Natural killer cell (primary cell): ENCODE measurements around the gene IGFL1. TPM values are rescaled to one million over a fixed set of nuclear protein-coding genes. Genes with fewer than 3 reads are reported as not detected.
"Not testable (repeated sequence)": the region's sequence is repeated elsewhere in the genome, so short reads cannot be mapped to it uniquely, and the experiment has no call there.

Experiments used
- ATAC-seq, 3 donors: fragments of 150-1000 bp in 2 of 3; fragments of 200-7000 bp in 1 of 3; cut with Tn5 transposase; 1 replicate in 1 of 3; 2 replicates in 2 of 3; pipeline ENCODE4 v1.10.0; 2021; ENCODE audit warnings: mild to moderate bottlenecking in 2 of 3, moderate library complexity in 2 of 3
- DNase-seq, 2 donors: peaks; one replicate each; pipeline versions ENCODE4 v3.0.0 to v3.0.0-alpha.2; 2013 to 2021; ENCODE audit warnings: mixed read lengths in 1 of 2
- H3K27ac ChIP-seq: one replicate; pipeline ENCODE4 v1.5.1; 2013; ENCODE audit warnings: mild to moderate bottlenecking, low read length
- H3K27me3 ChIP-seq: one replicate; pipeline ENCODE4 v1.6.1; 2013; ENCODE audit warnings: low read length; ENCODE audit not compliant: control insufficient read depth, insufficient read depth
- H3K36me3 ChIP-seq: one replicate; pipeline ENCODE4 v1.6.1; 2013; ENCODE audit warnings: low read length; ENCODE audit not compliant: control insufficient read depth, insufficient read depth
- H3K4me1 ChIP-seq: one replicate; pipeline ENCODE4 v1.6.1; 2013; ENCODE audit warnings: low read length; ENCODE audit not compliant: control insufficient read depth, insufficient read depth
- H3K4me3 ChIP-seq: one replicate; pipeline ENCODE4 v1.5.1; 2013; ENCODE audit warnings: low read length
- H3K9me3 ChIP-seq: one replicate; pipeline ENCODE4 v1.6.1; 2013; ENCODE audit warnings: low read length; ENCODE audit not compliant: control insufficient read depth, insufficient read depth
- H3K27ac Mint-ChIP-seq, 2 donors: one replicate each; pipeline ENCODE4 v1.8.0; 2022; ENCODE audit warnings: mild to moderate bottlenecking in 2 of 2, mixed read lengths in 2 of 2, moderate library complexity in 1 of 2
- H3K27me3 Mint-ChIP-seq, 2 donors: one replicate each; pipeline ENCODE4 v1.8.0; 2022; ENCODE audit warnings: low read depth in 2 of 2, mixed read lengths in 2 of 2
- H3K36me3 Mint-ChIP-seq: one replicate; pipeline ENCODE4 v1.8.0; 2022; ENCODE audit warnings: mixed read lengths
- H3K4me1 Mint-ChIP-seq, 2 donors: one replicate each; pipeline ENCODE4 v1.8.0; 2022; ENCODE audit warnings: mixed read lengths in 2 of 2
- H3K4me3 Mint-ChIP-seq: one replicate; pipeline ENCODE4 v1.8.0; 2022; ENCODE audit warnings: mild to moderate bottlenecking, moderate library complexity, mixed read lengths
- H3K9me3 Mint-ChIP-seq, 2 donors: one replicate each; pipeline ENCODE4 v1.8.0; 2022; ENCODE audit warnings: mixed read lengths in 2 of 2
- WGBS: methylation state at CpG from one replicate; pipeline ENCODE4 v1.1.7; 2013; ENCODE audit warnings: missing lambda C conversion rate; ENCODE audit not compliant: insufficient coverage; 5-methylcytosine and 5-hydroxymethylcytosine counted together
- intact Hi-C: fragments of 100-400 bp; cut with micrococcal nuclease; formaldehyde crosslinking; loops from one replicate; pipeline ENCODE4 v1.14.2; 2022
- total RNA-seq, 4 donors: library from RNA; stranded (reverse); fragments of 120-200 nt in 1 of 4; gene quantifications; one replicate each; pipeline versions ENCODE4 v1.2.3 to v1.2.4, GENCODE V29; 2013 to 2022
- TF ChIP-seq, protein P1 (sequence below): fragments of 200-600 bp; IDR thresholded peaks from one replicate; pipeline ENCODE4 v1.8.0; 2022; ENCODE audit warnings: antibody characterized with exemption

Gene IGFL1
- total RNA-seq, 3 donors from 2014 or later (not counting 1 experiment from before 2014, with no cell fraction given) = not detected

DNA sequence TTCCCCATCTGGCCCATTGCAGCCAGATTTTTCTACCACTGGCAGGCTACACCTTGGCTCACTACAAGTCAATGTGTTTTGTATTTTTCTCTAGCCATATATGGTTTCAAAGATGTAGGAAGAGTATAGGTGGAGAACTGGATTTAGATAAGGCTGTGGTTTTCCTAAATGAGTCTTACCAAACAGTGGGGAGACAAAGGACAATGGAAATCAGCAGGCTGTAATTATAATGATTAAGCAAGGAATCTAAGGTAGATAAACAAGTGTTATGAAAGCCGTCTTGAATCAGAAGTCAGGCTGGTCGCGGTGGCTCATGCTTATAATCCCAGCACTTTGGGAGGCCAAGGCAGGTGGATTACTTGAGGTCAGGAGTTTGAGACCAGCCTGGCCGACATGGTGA lies 11.2 kb downstream of the IGFL1 start:
- Mint-ChIP-seq H3K9me3 (no peaks in the 10 kb centered on the region), H3K36me3 (no peaks in the 10 kb centered on the region), H3K4me3 (no peak overlapping the region), H3K4me1 (no peaks in the 10 kb centered on the region), H3K27me3 (peaks cover 53 to 84% of the 10 kb centered on the region in 2 donors), H3K27ac (no peak overlapping the region)
- TF ChIP-seq, protein P1, sequence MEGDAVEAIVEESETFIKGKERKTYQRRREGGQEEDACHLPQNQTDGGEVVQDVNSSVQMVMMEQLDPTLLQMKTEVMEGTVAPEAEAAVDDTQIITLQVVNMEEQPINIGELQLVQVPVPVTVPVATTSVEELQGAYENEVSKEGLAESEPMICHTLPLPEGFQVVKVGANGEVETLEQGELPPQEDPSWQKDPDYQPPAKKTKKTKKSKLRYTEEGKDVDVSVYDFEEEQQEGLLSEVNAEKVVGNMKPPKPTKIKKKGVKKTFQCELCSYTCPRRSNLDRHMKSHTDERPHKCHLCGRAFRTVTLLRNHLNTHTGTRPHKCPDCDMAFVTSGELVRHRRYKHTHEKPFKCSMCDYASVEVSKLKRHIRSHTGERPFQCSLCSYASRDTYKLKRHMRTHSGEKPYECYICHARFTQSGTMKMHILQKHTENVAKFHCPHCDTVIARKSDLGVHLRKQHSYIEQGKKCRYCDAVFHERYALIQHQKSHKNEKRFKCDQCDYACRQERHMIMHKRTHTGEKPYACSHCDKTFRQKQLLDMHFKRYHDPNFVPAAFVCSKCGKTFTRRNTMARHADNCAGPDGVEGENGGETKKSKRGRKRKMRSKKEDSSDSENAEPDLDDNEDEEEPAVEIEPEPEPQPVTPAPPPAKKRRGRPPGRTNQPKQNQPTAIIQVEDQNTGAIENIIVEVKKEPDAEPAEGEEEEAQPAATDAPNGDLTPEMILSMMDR = no peak
- Histone ChIP-seq H3K27me3 (peaks cover 17% of the 10 kb centered on the region), H3K27ac (no peak overlapping the region), H3K4me1 (no peaks in the 10 kb centered on the region), H3K4me3 (no peak overlapping the region), H3K9me3 (no peaks in the 10 kb centered on the region), H3K36me3 (no peaks in the 10 kb centered on the region)
- WGBS = 78% methylated on average over 3 of the region's 4 CpGs
- ATAC-seq (no peak), DNase-seq (no peak)
- intact Hi-C loops = no loop called here

DNA sequence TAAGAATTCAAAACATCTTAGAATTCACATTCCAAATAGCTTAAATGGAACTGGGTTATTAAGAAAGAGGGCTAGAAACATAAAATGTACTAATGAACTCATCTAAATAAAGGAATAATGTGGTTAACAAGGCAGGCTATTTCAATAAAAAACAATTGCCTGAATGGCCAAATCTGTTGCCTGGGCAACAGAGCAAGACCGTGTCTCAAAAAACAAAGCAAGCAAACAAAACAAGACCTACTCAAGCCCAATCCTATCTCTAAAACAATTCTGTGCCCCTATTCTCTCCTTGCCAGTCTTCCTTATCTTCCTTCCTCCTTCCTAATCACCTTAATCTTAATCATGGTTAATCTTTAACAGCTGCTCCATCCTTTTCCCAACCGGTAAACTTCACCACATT lies 12.1 kb downstream of the IGFL1 start:
- Mint-ChIP-seq H3K27me3 (peaks cover 54 to 84% of the 10 kb centered on the region in 2 donors), H3K4me3 (no peak overlapping the region), H3K27ac (no peak overlapping the region), H3K36me3 (no peaks in the 10 kb centered on the region), H3K9me3 (no peaks in the 10 kb centered on the region), H3K4me1 (no peaks in the 10 kb centered on the region)
- Histone ChIP-seq H3K27ac (no peak overlapping the region), H3K4me1 (no peaks in the 10 kb centered on the region), H3K27me3 (peaks cover 22% of the 10 kb centered on the region), H3K36me3 (no peaks in the 10 kb centered on the region), H3K4me3 (no peak overlapping the region), H3K9me3 (no peaks in the 10 kb centered on the region)
- DNase-seq (no peak), ATAC-seq (no peak)
- intact Hi-C loops = no loop called here
- 29% methylated on average over 1 of the region's 2 CpGs for WGBS
- TF ChIP-seq, protein P1 = no peak

DNA sequence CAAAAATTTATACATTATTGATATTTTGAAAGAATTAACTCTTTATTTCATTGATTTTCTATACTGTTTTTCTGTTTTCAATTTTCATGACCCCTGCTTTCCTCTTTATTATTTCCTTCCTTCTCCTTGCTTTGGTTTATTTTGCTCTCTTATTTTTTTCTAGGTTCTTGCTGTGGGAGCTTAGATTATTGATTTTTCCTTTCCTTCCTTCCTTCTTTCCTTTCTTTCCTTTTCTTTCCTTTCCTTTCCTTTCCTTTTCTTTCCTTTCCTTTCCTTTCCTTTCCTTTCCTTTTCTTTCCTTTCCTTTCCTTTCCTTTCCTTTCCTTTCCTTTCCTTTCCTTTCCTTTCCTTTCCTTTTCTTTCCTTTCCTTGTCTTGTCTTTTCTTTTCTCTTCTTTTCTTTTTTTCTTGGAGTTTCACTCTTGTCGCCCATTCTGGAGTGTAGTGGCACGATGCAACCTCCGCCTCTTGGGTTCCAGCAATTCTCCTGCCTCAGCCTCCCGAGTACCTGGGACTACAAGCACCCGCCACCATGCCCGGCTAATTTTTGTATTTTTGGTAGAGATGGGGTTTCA lies 13.6 kb downstream of the IGFL1 start:
- H3K4me1 Mint-ChIP-seq, H3K27ac Mint-ChIP-seq, DNase-seq, H3K9me3 Mint-ChIP-seq, H3K4me1 ChIP-seq, H3K36me3 ChIP-seq, H3K27ac ChIP-seq, ATAC-seq, H3K36me3 Mint-ChIP-seq, H3K9me3 ChIP-seq, intact Hi-C loops, H3K4me3 ChIP-seq, H3K4me3 Mint-ChIP-seq: not testable (repeated sequence)
- 85% methylated on average over 6 of the region's 6 CpGs for WGBS
- peaks cover 29% of the 10 kb centered on the region for H3K27me3 ChIP-seq
- H3K27me3 Mint-ChIP-seq = peaks cover 52 to 89% of the 10 kb centered on the region in 2 donors

DNA sequence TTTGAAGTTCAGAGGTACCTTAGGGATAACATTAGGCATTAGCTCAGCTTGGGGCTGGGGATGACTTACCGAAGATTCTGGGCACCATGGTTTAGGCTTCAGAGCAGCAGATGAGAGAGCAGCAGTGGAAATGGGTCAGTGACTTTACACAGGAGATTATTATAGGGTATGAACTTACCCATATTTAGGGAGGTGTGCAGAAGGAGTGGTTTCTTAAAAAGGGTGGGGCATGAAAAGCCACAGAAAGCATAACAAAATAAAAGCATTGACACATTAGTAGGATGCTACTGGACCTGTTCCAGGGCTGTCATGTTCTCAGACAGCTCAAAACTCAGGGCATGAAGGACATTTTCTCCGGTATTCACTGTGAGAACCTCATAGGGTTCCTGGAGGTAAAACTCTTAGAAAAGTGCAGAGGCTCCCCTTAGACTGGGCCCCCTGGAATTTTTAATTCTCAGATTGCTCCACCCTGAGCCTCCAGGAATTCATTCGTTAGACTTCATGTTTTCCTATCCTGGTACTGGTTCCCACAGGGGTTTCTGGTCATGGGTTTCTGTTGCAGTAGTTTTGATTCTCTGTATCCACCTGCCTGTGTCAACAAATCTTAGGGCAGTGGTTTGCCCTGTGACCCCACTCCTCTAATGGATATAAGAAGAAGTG lies 20.7 kb downstream of the IGFL1 start:
- no peaks in the 10 kb centered on the region for H3K9me3 ChIP-seq
- 86% methylated on average over 3 of the region's 3 CpGs for WGBS
- Mint-ChIP-seq H3K4me1 (peaks cover 0 to 5% of the 10 kb centered on the region in 2 donors), H3K36me3 (no peaks in the 10 kb centered on the region), H3K9me3 (no peaks in the 10 kb centered on the region), H3K27me3 (peaks cover 59 to 82% of the 10 kb centered on the region in 2 donors), H3K27ac (no peak overlapping the region), H3K4me3 (no peak overlapping the region)
- no peaks in the 10 kb centered on the region for H3K36me3 ChIP-seq
- TF ChIP-seq, protein P1 = no peak
- peaks cover 21% of the 10 kb centered on the region for H3K27me3 ChIP-seq
- DNase-seq (no peak), ATAC-seq (no peak)
- no peak overlapping the region for H3K4me3 ChIP-seq
- no peaks in the 10 kb centered on the region for H3K4me1 ChIP-seq
- no peak overlapping the region for H3K27ac ChIP-seq
- intact Hi-C loops = no loop called here
